Neural cell (in vitro differentiated cells): ENCODE measurements around the gene TMEM167B.

Source experiments
- CTCF ChIP-seq: fragments of 450-650 bp; IDR thresholded peaks from 2 replicates; pipeline ENCODE4 v1.5.1; 2014; ENCODE audit warnings: antibody characterized with exemption, mild to moderate bottlenecking, moderate library complexity; ENCODE audit not compliant: poor library complexity, severe bottlenecking
- EP300 ChIP-seq: fragments of 450-650 bp; conservative IDR thresholded peaks from 2 replicates; pipeline ENCODE4 v1.6.1; 2014; ENCODE audit warnings: antibody characterized with exemption, mild to moderate bottlenecking, moderate library complexity; ENCODE audit not compliant: poor library complexity, severe bottlenecking
- EZH2 ChIP-seq: fragments of 200-600, 300-800 bp; shearing (Covaris generic), sonication (generic); IDR thresholded peaks from 2 replicates; pipeline ENCODE4 v1.6.1; 2014; ENCODE audit warnings: antibody characterized with exemption, low read length, borderline replicate concordance, mild to moderate bottlenecking; ENCODE audit not compliant: insufficient read depth, poor library complexity, severe bottlenecking
- MXI1 ChIP-seq: fragments of 450-650 bp; conservative IDR thresholded peaks from 2 replicates; pipeline ENCODE4 v1.6.1; 2014; ENCODE audit warnings: antibody characterized with exemption, mild to moderate bottlenecking; ENCODE audit not compliant: poor library complexity, severe bottlenecking
- POLR2AphosphoS5 ChIP-seq: IDR thresholded peaks from 2 replicates; pipeline ENCODE4 v1.6.1; 2012
- RAD21 ChIP-seq: fragments of 450-650 bp; conservative IDR thresholded peaks from 2 replicates; pipeline ENCODE4 v1.6.1; 2014; ENCODE audit warnings: antibody characterized with exemption, mild to moderate bottlenecking, moderate library complexity
- REST ChIP-seq: IDR thresholded peaks from 2 replicates; pipeline ENCODE4 v1.6.1; 2012; ENCODE audit warnings: borderline replicate concordance
- SMC3 ChIP-seq: fragments of 450-650 bp; conservative IDR thresholded peaks from 2 replicates; pipeline ENCODE4 v1.6.1; 2014; ENCODE audit warnings: antibody characterized with exemption, mild to moderate bottlenecking, moderate library complexity; ENCODE audit not compliant: poor library complexity
- TAF1 ChIP-seq: IDR thresholded peaks from 2 replicates; pipeline ENCODE4 v1.6.1; 2012; ENCODE audit warnings: low read depth

GRCh38 chr1:109059026-109059425 is 31.5 kb upstream of the TMEM167B start:
- TF ChIP-seq POLR2AphosphoS5 (no peak), REST (no peak), CTCF (no peak), EP300 (no peak), EZH2 (no peak), RAD21 (no peak), TAF1 (no peak), MXI1 (no peak), SMC3 (no peak)
